WTC11 (cell line): ENCODE results near the gene UBB. TPM values are rescaled to one million over a fixed set of nuclear protein-coding genes. Genes with fewer than 3 reads are reported as not detected.

ENCODE experiments used
- ATAC-seq: fragments of 200-7000 bp; cut with Tn5 transposase; 2 replicates; pipeline ENCODE4 v1.10.0; 2021; ENCODE audit warnings: mild to moderate bottlenecking, moderate library complexity
- CTCF ChIA-PET: fragments of 300-600 bp; sonication (Branson Sonifier 250); formaldehyde crosslinking; loops from one replicate; lab custom pipeline; 2021; ENCODE audit warnings: antibody characterized with exemption; lab: Charles Lee
- POLR2A ChIA-PET: fragments of 350-600 bp; sonication (Branson Sonifier 250); formaldehyde crosslinking; loops from one replicate; lab custom pipeline; 2021; ENCODE audit warnings: antibody characterized with exemption; lab: Charles Lee
- DNase-seq: peaks from one replicate; pipeline ENCODE4 v3.0.0; 2021; ENCODE audit warnings: low spot score
- H3K27ac Mint-ChIP-seq: 2 replicates; pipeline ENCODE4 v1.8.0; 2021; ENCODE audit warnings: mixed read lengths
- H3K27me3 Mint-ChIP-seq: 2 replicates; pipeline ENCODE4 v1.8.0; 2021; ENCODE audit warnings: low read depth, mild to moderate bottlenecking, moderate library complexity, mixed read lengths
- H3K36me3 Mint-ChIP-seq: 2 replicates; pipeline ENCODE4 v1.8.0; 2021; ENCODE audit warnings: mixed read lengths
- H3K4me1 Mint-ChIP-seq: 2 replicates; pipeline ENCODE4 v1.8.0; 2022; ENCODE audit warnings: mixed read lengths
- H3K4me3 Mint-ChIP-seq: 2 replicates; pipeline ENCODE4 v1.8.0; 2021; ENCODE audit warnings: mild to moderate bottlenecking, moderate library complexity, mixed read lengths
- H3K9me3 Mint-ChIP-seq: 2 replicates; pipeline ENCODE4 v1.8.0; 2021; ENCODE audit warnings: mixed read lengths
- ATF1 ChIP-seq: sonication (generic); formaldehyde crosslinking; IDR thresholded peaks from 2 replicates; pipeline ENCODE4 v1.8.1; 2023; ENCODE audit warnings: mild to moderate bottlenecking, moderate library complexity, missing genetic modification reagents
- E2F1 ChIP-seq: sonication (generic); formaldehyde crosslinking; IDR thresholded peaks from 2 replicates; pipeline ENCODE4 v1.8.0; 2022; ENCODE audit warnings: mild to moderate bottlenecking, missing genetic modification reagents
- EMX1 ChIP-seq: fragments of 250-450 bp; sonication (Bioruptor Pico); IDR thresholded peaks from 2 replicates; pipeline ENCODE4 v1.8.0; 2021; ENCODE audit warnings: mild to moderate bottlenecking
- FOXP4 ChIP-seq: sonication (generic); formaldehyde crosslinking; IDR thresholded peaks from 2 replicates; pipeline ENCODE4 v1.8.0; 2022; ENCODE audit warnings: mild to moderate bottlenecking, missing genetic modification reagents
- JAZF1 ChIP-seq: fragments of 250-450 bp; sonication (Bioruptor Pico); IDR thresholded peaks from 2 replicates; pipeline ENCODE4 v1.9.0; 2021; ENCODE audit warnings: moderate library complexity, mild to moderate bottlenecking, inconsistent platforms
- MAX ChIP-seq: sonication (generic); formaldehyde crosslinking; IDR thresholded peaks from 2 replicates; pipeline ENCODE4 v1.8.0; 2022; ENCODE audit warnings: mild to moderate bottlenecking, missing genetic modification reagents
- NFATC4 ChIP-seq: fragments of 250-450 bp; sonication (Bioruptor Pico); IDR thresholded peaks from 2 replicates; pipeline ENCODE4 v1.9.0; 2021; ENCODE audit warnings: mild to moderate bottlenecking
- PRRX2 ChIP-seq: fragments of 250-450 bp; sonication (Bioruptor Pico); IDR thresholded peaks from 2 replicates; pipeline ENCODE4 v1.8.0; 2021; ENCODE audit warnings: mild to moderate bottlenecking
- RELA ChIP-seq: sonication (generic); formaldehyde crosslinking; IDR thresholded peaks from 2 replicates; pipeline ENCODE4 v1.8.1; 2022; ENCODE audit warnings: missing genetic modification reagents, mild to moderate bottlenecking, borderline replicate concordance
- TP53 ChIP-seq: sonication (generic); formaldehyde crosslinking; IDR thresholded peaks from 2 replicates; pipeline ENCODE4 v1.8.1; 2023; ENCODE audit warnings: mild to moderate bottlenecking, missing genetic modification reagents
- USF2 ChIP-seq: sonication (generic); formaldehyde crosslinking; IDR thresholded peaks from 2 replicates; pipeline ENCODE4 v1.8.1; 2023; ENCODE audit warnings: mild to moderate bottlenecking, missing genetic modification reagents, moderate library complexity
- ZBTB21 ChIP-seq: sonication (generic); formaldehyde crosslinking; IDR thresholded peaks from 2 replicates; pipeline ENCODE4 v1.8.1; 2023; ENCODE audit warnings: mild to moderate bottlenecking, missing genetic modification reagents, borderline replicate concordance
- ZNF121 ChIP-seq: sonication (generic); formaldehyde crosslinking; IDR thresholded peaks from 2 replicates; pipeline ENCODE4 v1.8.0; 2023; ENCODE audit warnings: missing genetic modification reagents
- ZNF423 ChIP-seq: fragments of 250-450 bp; sonication (Bioruptor Pico); IDR thresholded peaks from 2 replicates; pipeline ENCODE4 v2.1.2; 2022; ENCODE audit warnings: mild to moderate bottlenecking, moderate library complexity
- ZNF512 ChIP-seq: sonication (generic); formaldehyde crosslinking; IDR thresholded peaks from 2 replicates; pipeline ENCODE4 v1.8.1; 2022; ENCODE audit warnings: missing genetic modification reagents, borderline replicate concordance
- total RNA-seq: library from RNA; stranded (reverse); gene quantifications from 3 replicates; pipeline ENCODE4 v1.2.3, GENCODE V29; 2021

UBB gene
- total RNA-seq, 1 experiment from 2014 or later: 1,216 TPM

GRCh38 chr17:16352667-16353316 is 28.1 kb upstream of the UBB start (continued):
- TF ChIP-seq TP53 (CRISPR knock-in tag) (0 out of 2 replicates have a peak, but pooled peaks have one; percentile 7), ZNF512 (CRISPR knock-in tag) (no peak), ZNF121 (CRISPR knock-in tag) (no peak), EMX1 (CRISPR knock-in tag) (no peak), E2F1 (CRISPR knock-in tag) (0 out of 2 replicates have a peak, but pooled peaks have one; percentile 19), NFATC4 (CRISPR knock-in tag) (0 out of 2 replicates have a peak, but pooled peaks have one; percentile 40), FOXP4 (0 out of 2 replicates have a peak, but pooled peaks have one; percentile 5)
- TF ChIP-seq, all 79 proteins: peak for 9

- ChIA-PET POLR2A (interaction anchor here (1.2 to 2.5 kb wide), 5 partner anchors 11 to 182 kb away, joined by 3 to 14 read pairs (median 6); partner anchors contain the start of gene UBB), CTCF (interaction anchor here (0.5 to 6.3 kb wide), 18 partner anchors 10 to 275 kb away, joined by 3 to 64 read pairs (median 4); partner anchors contain the start of genes LRRC75A, NCOR1, TRPV2 and UBB)
- Mint-ChIP-seq H3K36me3 (peaks cover 13% of the 10 kb centered on the region), H3K27ac (peak within 1 kb of the TSS; percentile 90), H3K27me3 (peaks cover 24% of the 10 kb centered on the region), H3K4me3 (peak within 1 kb of the TSS; percentile 93), H3K4me1 (peaks cover 28% of the 10 kb centered on the region), H3K9me3 (no peaks in the 10 kb centered on the region)
- peak; percentile 86 for DNase-seq
- peak; percentile 92 for ATAC-seq
- no peak for TF ChIP-seq FOXP4
- TF ChIP-seq ZBTB21 (CRISPR knock-in tag): peak; percentile 29; the same call in 1 of the 2 replicates
- 0 out of 2 replicates have a peak, but pooled peaks have one; percentile 23 for TF ChIP-seq PRRX2
- TF ChIP-seq JAZF1 (CRISPR knock-in tag): no peak
- 0 out of 2 replicates have a peak, but pooled peaks have one; percentile 38 for TF ChIP-seq USF2 (CRISPR knock-in tag)
- peak; percentile 64; the same call in 1 of the 2 replicates for TF ChIP-seq ZNF423 (CRISPR knock-in tag)
- TF ChIP-seq TP53 (CRISPR knock-in tag): peak; percentile 83
- no peak for TF ChIP-seq ATF1
- peak; percentile 60; the same call in 1 of the 2 replicates for TF ChIP-seq MAX (CRISPR knock-in tag)
- no peak for TF ChIP-seq RELA (CRISPR knock-in tag)
Observed at GRCh38 chr17:16353317-16354174, 27.3 kb upstream of the UBB start, which contains the start of gene CENPV. Gene CENPV (minus strand): TSS chr17:16353469. CDS start chr17:16353436, 33 bp downstream.
